Neural cell (in vitro differentiated cells): ENCODE measurements around the gene TYMP.

Experiments
- CTCF ChIP-seq: fragments of 450-650 bp; IDR thresholded peaks from 2 replicates; pipeline ENCODE4 v1.5.1; 2014; ENCODE audit warnings: antibody characterized with exemption, mild to moderate bottlenecking, moderate library complexity; ENCODE audit not compliant: poor library complexity, severe bottlenecking
- EP300 ChIP-seq: fragments of 450-650 bp; conservative IDR thresholded peaks from 2 replicates; pipeline ENCODE4 v1.6.1; 2014; ENCODE audit warnings: antibody characterized with exemption, mild to moderate bottlenecking, moderate library complexity; ENCODE audit not compliant: poor library complexity, severe bottlenecking
- EZH2 ChIP-seq: fragments of 200-600, 300-800 bp; shearing (Covaris generic), sonication (generic); IDR thresholded peaks from 2 replicates; pipeline ENCODE4 v1.6.1; 2014; ENCODE audit warnings: antibody characterized with exemption, low read length, borderline replicate concordance, mild to moderate bottlenecking; ENCODE audit not compliant: insufficient read depth, poor library complexity, severe bottlenecking
- MXI1 ChIP-seq: fragments of 450-650 bp; conservative IDR thresholded peaks from 2 replicates; pipeline ENCODE4 v1.6.1; 2014; ENCODE audit warnings: antibody characterized with exemption, mild to moderate bottlenecking; ENCODE audit not compliant: poor library complexity, severe bottlenecking
- POLR2AphosphoS5 ChIP-seq: IDR thresholded peaks from 2 replicates; pipeline ENCODE4 v1.6.1; 2012
- RAD21 ChIP-seq: fragments of 450-650 bp; conservative IDR thresholded peaks from 2 replicates; pipeline ENCODE4 v1.6.1; 2014; ENCODE audit warnings: antibody characterized with exemption, mild to moderate bottlenecking, moderate library complexity
- SMC3 ChIP-seq: fragments of 450-650 bp; conservative IDR thresholded peaks from 2 replicates; pipeline ENCODE4 v1.6.1; 2014; ENCODE audit warnings: antibody characterized with exemption, mild to moderate bottlenecking, moderate library complexity; ENCODE audit not compliant: poor library complexity
- TAF1 ChIP-seq: IDR thresholded peaks from 2 replicates; pipeline ENCODE4 v1.6.1; 2012; ENCODE audit warnings: low read depth
- TF ChIP-seq, protein P1 (sequence below): IDR thresholded peaks from 2 replicates; pipeline ENCODE4 v1.6.1; 2012; ENCODE audit warnings: borderline replicate concordance

DNA sequence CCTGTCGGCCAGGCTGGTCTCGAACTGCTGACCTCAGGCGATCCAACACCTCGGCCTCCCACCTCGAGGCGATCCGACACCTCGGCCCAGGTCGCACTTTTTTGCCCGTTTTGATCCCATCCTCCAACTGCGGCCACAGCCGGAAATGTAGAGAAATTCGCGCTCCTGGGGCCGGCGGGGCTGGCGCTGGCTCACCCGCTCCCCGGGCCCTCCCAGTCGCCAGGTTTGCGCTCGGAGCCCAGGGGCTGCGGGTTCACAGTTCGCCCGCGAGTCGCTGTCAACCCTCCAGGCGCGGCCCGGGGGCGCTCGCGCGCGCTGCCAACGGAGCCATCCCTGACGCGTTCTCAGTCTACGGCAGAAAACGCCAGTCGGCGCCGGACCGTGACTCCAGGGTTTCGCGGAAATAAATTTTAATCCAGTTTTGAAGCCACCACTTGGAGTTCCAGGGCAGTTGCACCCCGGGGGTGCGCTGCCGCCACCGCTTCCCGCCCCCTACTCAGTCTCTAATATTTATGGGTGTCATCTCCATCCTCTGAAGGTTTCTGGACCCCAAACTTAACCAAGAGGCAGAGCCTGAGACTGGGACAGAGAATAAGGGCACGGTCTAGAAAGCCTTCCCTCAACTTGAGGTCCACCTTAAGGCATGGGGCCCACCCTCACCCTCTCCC, 14.4 kb upstream of the TYMP start:
- TF ChIP-seq CTCF, result peak; percentile 61
- no peak for TF ChIP-seq EP300
- no peak for TF ChIP-seq EZH2
- TF ChIP-seq TAF1, result no peak
- no peak for TF ChIP-seq SMC3
- TF ChIP-seq RAD21, result peak; percentile 10
- no peak for TF ChIP-seq POLR2AphosphoS5
- TF ChIP-seq, protein P1, sequence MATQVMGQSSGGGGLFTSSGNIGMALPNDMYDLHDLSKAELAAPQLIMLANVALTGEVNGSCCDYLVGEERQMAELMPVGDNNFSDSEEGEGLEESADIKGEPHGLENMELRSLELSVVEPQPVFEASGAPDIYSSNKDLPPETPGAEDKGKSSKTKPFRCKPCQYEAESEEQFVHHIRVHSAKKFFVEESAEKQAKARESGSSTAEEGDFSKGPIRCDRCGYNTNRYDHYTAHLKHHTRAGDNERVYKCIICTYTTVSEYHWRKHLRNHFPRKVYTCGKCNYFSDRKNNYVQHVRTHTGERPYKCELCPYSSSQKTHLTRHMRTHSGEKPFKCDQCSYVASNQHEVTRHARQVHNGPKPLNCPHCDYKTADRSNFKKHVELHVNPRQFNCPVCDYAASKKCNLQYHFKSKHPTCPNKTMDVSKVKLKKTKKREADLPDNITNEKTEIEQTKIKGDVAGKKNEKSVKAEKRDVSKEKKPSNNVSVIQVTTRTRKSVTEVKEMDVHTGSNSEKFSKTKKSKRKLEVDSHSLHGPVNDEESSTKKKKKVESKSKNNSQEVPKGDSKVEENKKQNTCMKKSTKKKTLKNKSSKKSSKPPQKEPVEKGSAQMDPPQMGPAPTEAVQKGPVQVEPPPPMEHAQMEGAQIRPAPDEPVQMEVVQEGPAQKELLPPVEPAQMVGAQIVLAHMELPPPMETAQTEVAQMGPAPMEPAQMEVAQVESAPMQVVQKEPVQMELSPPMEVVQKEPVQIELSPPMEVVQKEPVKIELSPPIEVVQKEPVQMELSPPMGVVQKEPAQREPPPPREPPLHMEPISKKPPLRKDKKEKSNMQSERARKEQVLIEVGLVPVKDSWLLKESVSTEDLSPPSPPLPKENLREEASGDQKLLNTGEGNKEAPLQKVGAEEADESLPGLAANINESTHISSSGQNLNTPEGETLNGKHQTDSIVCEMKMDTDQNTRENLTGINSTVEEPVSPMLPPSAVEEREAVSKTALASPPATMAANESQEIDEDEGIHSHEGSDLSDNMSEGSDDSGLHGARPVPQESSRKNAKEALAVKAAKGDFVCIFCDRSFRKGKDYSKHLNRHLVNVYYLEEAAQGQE, result no peak
- TF ChIP-seq MXI1, result no peak
